ENCODE data around the gene COL25A1.

DNA sequence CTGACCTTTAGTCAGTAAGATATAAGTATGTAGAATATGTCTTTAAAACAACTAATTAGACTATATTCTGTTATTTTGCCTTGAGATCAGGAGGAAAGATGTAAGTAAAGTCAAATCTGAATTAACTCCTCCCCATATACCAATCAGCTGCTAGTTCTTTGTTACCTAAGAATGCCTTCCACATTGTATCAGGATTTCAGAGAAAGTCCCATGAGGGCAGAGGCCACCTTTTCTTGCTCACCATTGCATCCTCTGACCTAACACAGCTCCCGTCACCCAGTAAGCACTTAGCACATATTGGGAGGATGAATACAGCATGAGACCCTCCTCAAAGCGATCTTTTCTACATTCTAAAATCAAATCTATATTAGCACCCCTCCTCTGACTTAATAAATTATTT, 87.0 kb downstream of the COL25A1 start:
- TF ChIP-seq, protein P1, sequence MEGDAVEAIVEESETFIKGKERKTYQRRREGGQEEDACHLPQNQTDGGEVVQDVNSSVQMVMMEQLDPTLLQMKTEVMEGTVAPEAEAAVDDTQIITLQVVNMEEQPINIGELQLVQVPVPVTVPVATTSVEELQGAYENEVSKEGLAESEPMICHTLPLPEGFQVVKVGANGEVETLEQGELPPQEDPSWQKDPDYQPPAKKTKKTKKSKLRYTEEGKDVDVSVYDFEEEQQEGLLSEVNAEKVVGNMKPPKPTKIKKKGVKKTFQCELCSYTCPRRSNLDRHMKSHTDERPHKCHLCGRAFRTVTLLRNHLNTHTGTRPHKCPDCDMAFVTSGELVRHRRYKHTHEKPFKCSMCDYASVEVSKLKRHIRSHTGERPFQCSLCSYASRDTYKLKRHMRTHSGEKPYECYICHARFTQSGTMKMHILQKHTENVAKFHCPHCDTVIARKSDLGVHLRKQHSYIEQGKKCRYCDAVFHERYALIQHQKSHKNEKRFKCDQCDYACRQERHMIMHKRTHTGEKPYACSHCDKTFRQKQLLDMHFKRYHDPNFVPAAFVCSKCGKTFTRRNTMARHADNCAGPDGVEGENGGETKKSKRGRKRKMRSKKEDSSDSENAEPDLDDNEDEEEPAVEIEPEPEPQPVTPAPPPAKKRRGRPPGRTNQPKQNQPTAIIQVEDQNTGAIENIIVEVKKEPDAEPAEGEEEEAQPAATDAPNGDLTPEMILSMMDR (IDR thresholded peaks at IDR 0.05) = no peak
- TF ChIP-seq POLR2A (IDR thresholded peaks at IDR 0.05) = no peak
